SH-SY5Y (cell line): Measurements from ENCODE around the gene EMC9.

Source experiments
- GATA2 ChIP-seq: IDR thresholded peaks from 2 replicates; pipeline ENCODE4 v1.6.1; 2011; ENCODE audit warnings: mild to moderate bottlenecking, low read depth, low read length
- GATA3 ChIP-seq: IDR thresholded peaks from 2 replicates; pipeline ENCODE4 v1.6.1; 2011; ENCODE audit warnings: low read depth, mild to moderate bottlenecking, low read length, moderate library complexity

- TF ChIP-seq GATA2 (no peak), GATA3 (no peak)
Observed at GRCh38 chr14:24095271-24096068, 45.9 kb downstream of the EMC9 start.
